GM23248 (cell line): ENCODE results near the gene HERC6.

Experiments
- EZH2 ChIP-seq: fragments of 200-600 bp; sonication (generic); IDR thresholded peaks from 2 replicates; pipeline ENCODE4 v1.6.1; 2018; ENCODE audit warnings: antibody characterized with exemption, mild to moderate bottlenecking; ENCODE audit not compliant: insufficient read depth, poor library complexity, severe bottlenecking
- EZH2phosphoT487 ChIP-seq: fragments of 200-600 bp; sonication (generic); IDR thresholded peaks from 2 replicates; pipeline ENCODE4 v1.6.1; 2018; ENCODE audit warnings: antibody characterized with exemption, moderate library complexity, mild to moderate bottlenecking, low read depth; ENCODE audit not compliant: insufficient read depth

DNA sequence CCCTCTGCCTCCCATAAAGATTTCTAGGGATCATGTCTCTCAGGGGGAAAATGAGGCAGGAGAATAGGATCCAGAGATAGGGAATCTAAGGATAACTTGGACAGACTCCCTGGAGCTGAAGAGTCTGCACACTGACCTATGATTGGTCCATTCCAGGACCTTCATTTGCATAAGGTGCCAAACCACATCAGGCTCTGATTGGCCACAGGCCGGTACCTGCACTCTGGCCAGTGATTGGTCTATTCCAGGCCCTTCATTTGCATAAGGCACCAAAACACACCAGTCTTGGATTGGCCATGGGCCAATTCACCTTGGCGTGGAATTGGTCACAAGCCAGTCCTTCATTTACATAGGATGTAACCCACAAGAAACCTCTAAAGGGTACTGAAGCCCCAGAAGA is 74.3 kb downstream of the HERC6 start:
- TF ChIP-seq EZH2phosphoT487 (no peak), EZH2 (no peak)
